ENCODE results near the gene SLC22A7. TPM values are rescaled to one million over a fixed set of nuclear protein-coding genes. Genes with fewer than 3 reads are reported as not detected.

SLC22A7 gene
- total RNA-seq, 1 experiment from 2014 or later: not detected

Other genes starting within 250 kb of the SLC22A7 start
- 23.5 and 24.5 TPM in 2 replicates for gene CUL7, start 244.4 kb upstream of the SLC22A7 start, total RNA-seq (2021)
- 71.9 and 74.4 TPM in 2 replicates for gene MRPL2, start 238.8 kb upstream of the SLC22A7 start, total RNA-seq (2021)
- gene KLC4, start 238.6 kb upstream of the SLC22A7 start, total RNA-seq (2021): 29.7 TPM in 2 replicates
- gene PTK7, start 221.9 kb upstream of the SLC22A7 start, total RNA-seq (2021): 126 and 128 TPM in 2 replicates
- 57.5 and 59.7 TPM in 2 replicates for gene SRF, start 127.0 kb upstream of the SLC22A7 start, total RNA-seq (2021)
- 15.2 and 15.5 TPM in 2 replicates for gene CUL9, start 116.1 kb upstream of the SLC22A7 start, total RNA-seq (2021)
- 47.0 and 56.2 TPM in 2 replicates for gene DNPH1, start 68.8 kb upstream of the SLC22A7 start, total RNA-seq (2021)
- 1.3 and 1.6 TPM in 2 replicates for gene TTBK1, start 54.8 kb upstream of the SLC22A7 start, total RNA-seq (2021)
- 15.3 and 16.9 TPM in 2 replicates for gene CRIP3, start 10.6 kb downstream of the SLC22A7 start, total RNA-seq (2021)
- gene ZNF318, start 71.4 kb downstream of the SLC22A7 start, total RNA-seq (2021): 15.0 and 16.3 TPM in 2 replicates
- gene ABCC10, start 129.3 kb downstream of the SLC22A7 start, total RNA-seq (2021): 28.0 and 31.8 TPM in 2 replicates
- gene DLK2, start 157.3 kb downstream of the SLC22A7 start, total RNA-seq (2021): 0.57 and 0.96 TPM in 2 replicates
- gene TJAP1, start 179.3 kb downstream of the SLC22A7 start, total RNA-seq (2021): 45.1 and 49.2 TPM in 2 replicates
- gene LRRC73, start 212.1 kb downstream of the SLC22A7 start, total RNA-seq (2021): 0.26 and 0.55 TPM in 2 replicates
- gene YIPF3, start 218.7 kb downstream of the SLC22A7 start, total RNA-seq (2021): 80.7 and 84.5 TPM in 2 replicates
- gene POLR1C, start 218.8 kb downstream of the SLC22A7 start, total RNA-seq (2021): 75.8 and 76.6 TPM in 2 replicates

Data from H9 (cell line).